Type B pancreatic cell (in vitro differentiated cells): Measurements from ENCODE around the gene CHMP1B. TPM values are rescaled to one million over a fixed set of nuclear protein-coding genes. Genes with fewer than 3 reads are reported as not detected.

ENCODE experiments used
- DNase-seq: peaks from one replicate; pipeline ENCODE4 v3.0.0; 2021; ENCODE audit warnings: mixed read lengths; ENCODE audit not compliant: unreplicated experiment; ENCODE audit errors: extremely low spot score
- H3K27ac Mint-ChIP-seq: 2 replicates; pipeline ENCODE4 v1.8.0; 2021; ENCODE audit warnings: mild to moderate bottlenecking, mixed read lengths
- H3K27me3 Mint-ChIP-seq: 2 replicates; pipeline ENCODE4 v1.8.0; 2021; ENCODE audit warnings: mixed read lengths
- H3K36me3 Mint-ChIP-seq: 2 replicates; pipeline ENCODE4 v1.8.0; 2021; ENCODE audit warnings: mixed read lengths
- H3K4me1 Mint-ChIP-seq: one replicate; pipeline ENCODE4 v1.8.0; 2021; ENCODE audit warnings: mixed read lengths; ENCODE audit not compliant: unreplicated experiment
- H3K4me3 Mint-ChIP-seq: 2 replicates; pipeline ENCODE4 v1.8.0; 2021; ENCODE audit warnings: mild to moderate bottlenecking, mixed read lengths
- H3K9me3 Mint-ChIP-seq: 2 replicates; pipeline ENCODE4 v1.8.0; 2021; ENCODE audit warnings: mixed read lengths
- total RNA-seq: library from RNA; stranded (reverse); gene quantifications from 2 replicates; pipeline ENCODE4 v1.2.1, GENCODE V29; 2021; ENCODE audit warnings: low replicate concordance
- TF ChIP-seq, protein P1 (sequence below): fragments of 200-600 bp; sonication (generic); conservative IDR thresholded peaks from 2 replicates; pipeline ENCODE4 v1.5.0; 2021; ENCODE audit warnings: antibody characterized with exemption, mild to moderate bottlenecking

The CHMP1B gene
- total RNA-seq, 1 donor from 2014 or later = 41.4 TPM

DNA sequence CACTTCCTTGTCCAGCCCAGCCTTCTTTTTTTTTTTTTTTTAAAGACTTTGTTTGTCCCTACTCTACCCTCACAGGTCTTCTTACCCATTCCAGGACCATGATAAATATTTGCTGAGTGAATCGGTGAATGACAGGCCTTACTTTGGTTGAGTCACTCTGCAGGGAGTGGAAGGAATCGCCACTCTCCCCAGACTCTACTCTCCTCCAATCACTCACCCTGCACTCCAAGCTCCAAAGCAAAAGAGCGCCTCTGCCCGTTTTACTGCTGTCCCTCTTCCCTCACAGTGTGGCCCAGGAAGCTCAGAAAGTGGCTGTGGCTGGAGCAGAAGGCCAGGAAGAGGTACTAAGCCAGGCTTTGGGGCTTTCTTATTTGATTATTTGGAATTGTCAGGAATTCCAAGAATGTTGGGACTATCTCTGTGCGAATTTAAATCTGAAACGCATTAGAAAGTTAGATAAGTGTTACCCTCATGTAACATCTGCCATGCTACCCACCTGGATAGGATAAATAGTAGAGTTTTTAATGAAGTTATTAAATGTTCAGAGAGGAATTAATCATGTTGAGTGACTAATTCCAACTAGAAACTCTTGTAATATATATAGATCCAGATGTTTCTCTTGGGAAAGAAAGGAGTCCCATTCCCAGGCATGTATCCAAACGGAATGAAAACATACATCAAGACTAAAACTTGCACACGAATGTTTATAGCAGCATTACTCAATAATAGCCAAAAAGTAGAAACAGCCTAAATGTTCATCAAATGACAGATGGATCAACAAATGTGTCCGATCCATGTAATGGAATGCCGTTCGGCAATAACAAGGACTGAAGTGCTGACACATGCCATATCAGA lies 43.0 kb upstream of the CHMP1B start:
- Mint-ChIP-seq H3K4me1 (peaks cover 5% of the 10 kb centered on the region), H3K27ac (peak overlapping the region; percentile 38)

GRCh38 chr18:11809895-11810294 lies 41.3 kb upstream of the CHMP1B start:
- DNase-seq = no peak
- H3K27me3 Mint-ChIP-seq = no peaks in the 10 kb centered on the region
- TF ChIP-seq, protein P1, sequence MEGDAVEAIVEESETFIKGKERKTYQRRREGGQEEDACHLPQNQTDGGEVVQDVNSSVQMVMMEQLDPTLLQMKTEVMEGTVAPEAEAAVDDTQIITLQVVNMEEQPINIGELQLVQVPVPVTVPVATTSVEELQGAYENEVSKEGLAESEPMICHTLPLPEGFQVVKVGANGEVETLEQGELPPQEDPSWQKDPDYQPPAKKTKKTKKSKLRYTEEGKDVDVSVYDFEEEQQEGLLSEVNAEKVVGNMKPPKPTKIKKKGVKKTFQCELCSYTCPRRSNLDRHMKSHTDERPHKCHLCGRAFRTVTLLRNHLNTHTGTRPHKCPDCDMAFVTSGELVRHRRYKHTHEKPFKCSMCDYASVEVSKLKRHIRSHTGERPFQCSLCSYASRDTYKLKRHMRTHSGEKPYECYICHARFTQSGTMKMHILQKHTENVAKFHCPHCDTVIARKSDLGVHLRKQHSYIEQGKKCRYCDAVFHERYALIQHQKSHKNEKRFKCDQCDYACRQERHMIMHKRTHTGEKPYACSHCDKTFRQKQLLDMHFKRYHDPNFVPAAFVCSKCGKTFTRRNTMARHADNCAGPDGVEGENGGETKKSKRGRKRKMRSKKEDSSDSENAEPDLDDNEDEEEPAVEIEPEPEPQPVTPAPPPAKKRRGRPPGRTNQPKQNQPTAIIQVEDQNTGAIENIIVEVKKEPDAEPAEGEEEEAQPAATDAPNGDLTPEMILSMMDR = no peak
- H3K9me3 Mint-ChIP-seq = no peaks in the 10 kb centered on the region
- no peak overlapping the region for H3K4me3 Mint-ChIP-seq
- H3K36me3 Mint-ChIP-seq = no peaks in the 10 kb centered on the region
- H3K27ac Mint-ChIP-seq = no peak overlapping the region
- peaks cover 5% of the 10 kb centered on the region for H3K4me1 Mint-ChIP-seq

More for the DNA sequence above, 43.0 kb upstream of the CHMP1B start:
- Mint-ChIP-seq H3K4me3 (no peak overlapping the region), H3K9me3 (no peaks in the 10 kb centered on the region), H3K36me3 (no peaks in the 10 kb centered on the region), H3K27me3 (no peaks in the 10 kb centered on the region)
- TF ChIP-seq, protein P1 = no peak
- no peak for DNase-seq

GRCh38 chr18:11810379-11810778 lies 40.8 kb upstream of the CHMP1B start:
- no peak for DNase-seq
- Mint-ChIP-seq H3K4me1 (peaks cover 5% of the 10 kb centered on the region), H3K27ac (no peak overlapping the region), H3K27me3 (no peaks in the 10 kb centered on the region), H3K36me3 (no peaks in the 10 kb centered on the region), H3K9me3 (no peaks in the 10 kb centered on the region), H3K4me3 (no peak overlapping the region)
- TF ChIP-seq, protein P1 = no peak

- Mint-ChIP-seq H3K27ac (no peak overlapping the region), H3K36me3 (no peaks in the 10 kb centered on the region), H3K9me3 (no peaks in the 10 kb centered on the region), H3K4me3 (no peak overlapping the region), H3K27me3 (no peaks in the 10 kb centered on the region), H3K4me1 (peaks cover 5% of the 10 kb centered on the region)
- no peak for DNase-seq
- TF ChIP-seq, protein P1 = no peak
These were observed 40.2 kb upstream of the CHMP1B start for GRCh38 chr18:11811009-11811408.

- Mint-ChIP-seq H3K4me1 (no peaks in the 10 kb centered on the region), H3K9me3 (no peaks in the 10 kb centered on the region), H3K27me3 (no peaks in the 10 kb centered on the region), H3K4me3 (no peak overlapping the region), H3K27ac (no peak overlapping the region), H3K36me3 (no peaks in the 10 kb centered on the region)
- DNase-seq = no peak
- TF ChIP-seq, protein P1 = no peak
These were observed 34.0 kb upstream of the CHMP1B start for GRCh38 chr18:11817229-11817628.
